CD4-positive, alpha-beta T cell treated with Interleukin-4 for 1 hour (primary cell): ENCODE data around the gene TRIM56.
"Not testable (repeated sequence)": the region's sequence is repeated elsewhere in the genome, so short reads cannot be mapped to it uniquely, and the experiment has no call there.

Source experiments
- DNase-seq, 2 donors: peaks; one replicate each; pipeline ENCODE4 v3.0.0-alpha.2; 2020 to 2022

The TRIM56 gene

DNA sequence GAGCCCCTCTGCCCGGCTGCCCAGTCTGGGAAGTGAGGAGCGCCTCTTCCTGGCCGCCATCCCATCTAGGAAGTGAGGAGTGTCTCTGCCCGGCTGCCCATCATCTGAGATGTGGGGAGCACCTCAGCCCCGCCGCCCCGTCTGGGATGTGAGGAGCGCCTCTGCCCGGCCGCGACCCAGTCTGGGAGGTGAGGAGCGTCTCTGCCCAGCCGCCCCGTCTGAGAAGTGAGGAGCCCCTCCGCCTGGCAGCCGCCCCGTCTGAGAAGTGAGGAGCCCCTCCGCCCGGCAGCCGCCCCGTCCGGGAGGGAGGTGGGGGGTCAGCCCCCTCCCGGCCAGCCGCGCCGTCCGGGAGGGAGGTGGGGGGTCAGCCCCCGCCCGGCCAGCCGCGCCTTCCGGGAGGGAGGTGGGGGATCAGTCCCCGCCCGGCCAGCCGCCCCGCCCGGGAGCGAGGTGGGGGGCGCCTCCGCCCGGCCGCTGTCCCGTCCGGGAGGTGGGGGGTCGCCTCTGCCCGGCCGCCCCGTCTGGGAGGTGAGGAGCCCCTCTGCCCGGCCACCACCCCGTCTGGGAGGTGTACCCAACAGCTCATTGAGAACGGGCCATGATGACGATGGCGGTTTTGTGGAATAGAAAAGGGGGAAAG, 7.1 kb downstream of the TRIM56 start:
- not testable (repeated sequence) for DNase-seq

DNA sequence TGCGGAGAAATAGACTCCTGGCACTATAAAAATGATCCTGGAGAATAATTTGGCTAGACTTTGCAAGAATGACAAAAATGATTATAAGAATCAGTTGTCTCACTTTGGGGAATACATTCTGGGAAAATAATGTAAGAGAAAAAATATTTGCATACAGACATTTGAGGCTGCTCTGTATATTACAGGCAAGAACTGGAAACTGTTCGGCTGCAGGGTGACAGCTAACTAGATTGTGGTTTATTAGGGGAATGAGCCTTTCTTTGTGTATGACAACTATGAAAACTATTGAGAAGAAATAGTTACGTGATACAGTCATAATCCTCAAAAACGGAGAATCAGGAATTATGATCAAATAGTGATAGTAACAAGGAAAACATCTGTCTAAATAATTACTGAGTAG, 8.6 kb downstream of the TRIM56 start:
- no peak for DNase-seq

DNA sequence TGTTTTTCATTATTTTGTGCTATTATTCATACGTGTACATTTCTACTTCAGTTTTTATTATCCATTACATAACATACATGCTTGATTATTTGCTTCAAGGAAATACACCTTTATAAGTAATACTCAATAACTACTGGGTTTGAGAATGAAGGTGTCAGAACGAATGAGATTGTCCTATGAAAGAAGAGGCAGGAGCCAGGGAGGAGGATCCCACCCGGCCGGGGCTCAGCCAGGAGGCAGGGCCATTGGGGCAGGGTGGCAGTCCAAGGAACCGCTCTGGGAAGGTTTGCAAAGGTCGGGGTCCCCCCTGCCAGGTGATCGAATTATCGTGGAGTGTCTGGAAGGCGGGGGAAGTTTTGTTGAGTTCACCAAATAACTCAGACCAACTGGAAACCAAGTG, 9.1 kb downstream of the TRIM56 start:
- DNase-seq = no peak

DNA sequence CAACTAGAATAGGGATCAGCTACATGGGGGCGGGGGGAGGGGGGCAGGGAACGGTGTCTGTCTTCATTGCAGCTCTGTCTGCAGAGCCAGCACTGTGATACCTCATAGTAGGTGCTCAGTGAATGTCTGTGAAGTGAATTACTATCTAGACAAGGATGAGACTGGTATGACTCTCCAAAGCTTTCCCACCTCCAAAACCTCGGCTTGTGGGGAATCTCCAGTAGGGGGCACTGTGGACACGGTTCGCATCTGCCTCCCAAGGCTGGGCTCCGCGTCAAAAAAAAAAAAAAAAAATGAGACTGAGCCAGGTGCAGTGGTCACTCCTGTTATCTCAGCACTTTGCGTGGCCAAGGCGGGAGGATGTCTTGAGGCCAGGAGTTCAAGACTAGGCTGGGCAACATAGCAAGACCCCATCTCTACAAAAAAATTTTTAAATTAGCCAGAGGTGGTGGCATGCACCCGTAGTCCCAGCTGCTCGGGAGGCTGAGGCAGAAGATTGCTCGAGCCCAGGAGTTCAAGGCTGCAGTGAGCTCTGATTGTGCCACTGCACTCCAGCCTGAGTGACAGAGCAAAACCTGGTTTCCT, 9.6 kb downstream of the TRIM56 start:
- DNase-seq = no peak

DNA sequence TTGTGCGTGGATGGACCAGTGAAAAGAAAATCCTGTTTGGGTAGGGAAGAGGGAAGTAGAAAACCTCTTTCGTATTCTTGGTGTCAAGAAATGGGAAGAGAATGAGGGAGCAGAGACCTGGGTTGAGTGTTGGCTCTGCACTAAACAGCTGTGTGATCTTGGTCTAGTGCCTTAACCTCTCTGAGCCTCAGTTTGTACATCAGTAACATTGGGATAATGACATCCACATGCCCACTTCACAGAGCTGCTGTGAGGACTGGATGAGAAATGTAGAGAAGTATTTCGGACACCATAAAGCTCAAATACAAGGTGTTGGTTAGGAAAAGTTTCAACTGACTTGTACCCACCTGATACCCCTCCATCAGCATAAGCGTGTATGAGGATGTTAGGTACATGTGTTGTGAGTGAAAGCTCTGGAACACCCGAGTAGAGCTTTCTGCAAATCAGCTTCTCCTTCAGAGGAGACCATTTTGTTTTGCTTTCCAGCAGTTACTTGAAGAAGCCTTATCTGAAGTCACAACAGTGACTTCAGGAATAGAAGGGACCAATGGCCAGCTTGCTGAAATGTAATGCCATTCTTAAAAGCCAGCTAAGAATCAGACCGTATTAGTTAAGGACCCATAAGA, 11.2 kb downstream of the TRIM56 start:
- DNase-seq = no peak

DNA sequence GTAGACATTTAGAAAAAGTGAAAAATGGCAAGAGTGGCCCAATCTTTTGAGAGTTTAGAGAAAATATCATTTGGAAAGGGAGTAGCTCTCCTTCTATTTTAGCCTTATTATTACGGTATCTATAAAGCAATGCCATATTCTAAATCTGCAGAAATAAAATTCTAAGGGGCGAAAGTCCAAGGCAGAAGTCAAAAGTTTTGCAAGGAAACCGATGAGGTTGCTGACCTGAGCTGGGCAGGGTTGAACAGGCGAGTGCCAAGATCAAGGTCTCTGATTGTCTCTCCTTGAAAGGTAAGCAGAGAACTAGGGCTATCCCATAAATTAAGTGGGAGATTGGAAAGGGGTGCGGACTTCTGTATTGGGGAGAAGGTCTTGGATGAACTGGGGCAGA, 11.7 kb downstream of the TRIM56 start:
- no peak for DNase-seq

DNA sequence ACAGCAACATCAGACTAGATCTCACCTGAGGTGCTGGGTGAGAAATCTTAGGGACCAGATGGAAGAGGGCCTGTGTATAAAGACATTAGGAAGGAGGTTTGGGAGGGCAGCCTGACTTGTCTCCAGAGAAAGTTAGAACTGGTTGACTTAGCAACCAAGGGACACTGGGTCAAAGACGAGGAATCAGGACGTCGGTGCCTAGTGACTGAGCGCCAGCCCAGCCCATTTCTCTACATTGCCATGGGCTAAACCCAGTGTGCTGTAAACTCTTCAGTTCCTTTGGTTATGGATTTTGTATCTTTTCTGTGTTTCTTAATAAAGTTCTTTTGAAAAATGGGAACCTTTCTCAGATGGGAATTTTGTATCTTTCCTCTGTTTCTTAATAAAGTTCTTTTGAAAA, 12.3 kb downstream of the TRIM56 start:
- DNase-seq = no peak

DNA sequence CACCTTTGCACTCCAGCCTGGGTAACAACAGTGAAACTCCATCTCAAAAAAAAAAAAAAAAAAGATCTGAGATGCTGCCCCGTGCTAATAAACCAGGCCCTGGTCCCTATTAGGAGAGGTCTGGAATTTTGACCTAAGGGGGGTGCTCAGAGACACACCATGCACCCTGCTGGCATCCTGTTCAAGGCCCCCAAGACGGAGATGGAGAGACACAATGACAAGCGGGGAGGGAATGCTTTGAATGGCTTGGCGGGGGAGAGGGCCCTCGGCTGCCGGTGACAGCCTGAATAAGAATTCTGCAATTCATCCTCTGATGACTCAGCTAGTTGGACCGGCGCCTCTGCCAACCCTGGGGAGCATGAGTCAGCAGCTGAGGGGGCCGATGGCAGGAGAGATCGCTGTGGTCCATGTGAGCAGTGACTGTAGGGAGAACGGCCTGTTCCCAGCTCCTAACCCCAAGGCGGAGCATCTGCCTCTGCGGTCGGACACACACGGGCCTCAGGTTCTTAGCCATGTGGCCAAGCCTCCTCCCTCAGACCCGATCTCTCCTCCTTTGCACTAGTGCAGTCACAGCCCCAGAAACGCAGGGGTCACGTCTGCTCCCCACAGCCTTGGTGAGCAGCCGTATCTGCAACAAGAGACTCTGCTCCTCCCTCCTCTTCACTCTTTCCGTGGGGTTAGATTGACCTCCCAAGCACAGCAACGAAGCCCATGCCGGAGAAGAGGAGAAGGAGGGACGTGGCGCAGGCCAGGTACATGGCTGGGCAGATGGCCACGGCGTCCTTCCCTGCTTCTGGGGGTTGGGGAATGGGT, 14.9 kb downstream of the TRIM56 start:
- peak in 1 of 2 donors; percentile 63 for DNase-seq

DNA sequence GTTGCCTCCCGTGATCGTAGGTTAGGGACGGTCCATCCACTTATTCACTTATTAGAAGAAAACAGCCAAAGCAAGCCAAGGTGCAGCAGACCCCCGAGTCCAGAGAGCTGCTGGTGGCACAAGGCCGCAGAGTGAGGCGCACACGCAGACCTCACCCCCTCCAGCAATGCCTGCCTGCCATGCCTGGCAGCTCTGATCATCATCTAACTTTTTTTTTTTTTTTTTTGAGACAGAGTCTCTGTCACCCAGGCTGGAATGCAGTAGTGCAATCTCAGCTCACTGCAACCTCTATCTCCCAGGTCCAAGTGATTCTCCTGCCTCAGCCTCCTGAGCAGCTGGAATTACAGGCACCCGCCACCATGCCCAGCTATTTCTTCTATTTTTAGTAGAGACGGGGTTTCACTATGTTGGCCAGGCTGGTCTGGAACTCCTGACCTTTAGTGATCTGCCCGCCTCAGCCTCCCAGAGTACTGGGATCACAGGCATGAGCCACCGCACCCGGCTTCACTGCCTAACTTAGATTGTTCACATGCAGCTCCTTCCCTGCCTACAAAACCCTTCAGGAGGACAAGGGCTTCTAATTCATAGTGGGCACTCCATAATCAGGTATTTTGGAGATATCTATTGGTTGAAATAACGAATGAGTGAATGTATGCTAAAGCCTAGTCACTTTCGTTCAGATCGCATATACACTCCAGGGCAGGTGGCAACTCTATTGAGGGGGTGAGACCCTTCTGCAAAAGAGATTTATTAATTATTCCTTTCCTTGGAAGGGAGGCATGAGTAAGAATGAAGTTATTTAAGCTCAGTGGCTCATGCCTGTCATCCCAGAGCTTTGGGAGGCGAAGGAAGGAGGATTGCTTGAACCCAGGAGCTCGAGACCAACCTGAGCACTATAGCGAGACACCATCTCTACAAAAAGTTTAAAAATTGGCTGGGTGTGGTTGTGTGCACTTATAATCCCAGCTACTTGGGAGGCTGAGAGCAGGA, 15.9 kb downstream of the TRIM56 start:
- no peak for DNase-seq

DNA sequence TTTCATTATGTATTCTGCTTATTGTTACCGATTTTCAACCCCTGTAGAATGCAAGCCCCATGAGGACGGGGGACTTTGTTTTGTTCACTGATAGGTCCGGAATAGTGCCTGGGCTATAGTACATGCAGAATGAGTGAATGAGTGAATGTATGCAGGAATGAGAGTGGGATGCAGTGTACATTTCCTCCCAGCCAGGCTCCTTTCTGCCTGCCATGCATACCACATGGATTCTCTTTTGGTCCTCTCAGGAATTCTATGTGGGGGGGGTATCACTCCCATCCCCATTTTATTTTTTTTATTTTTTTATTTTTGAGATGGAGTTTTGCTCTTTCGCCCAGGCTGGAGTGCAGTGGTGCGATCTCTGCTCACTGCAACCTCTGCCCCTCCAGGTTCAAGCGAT, 16.7 kb downstream of the TRIM56 start:
- DNase-seq = no peak

DNA sequence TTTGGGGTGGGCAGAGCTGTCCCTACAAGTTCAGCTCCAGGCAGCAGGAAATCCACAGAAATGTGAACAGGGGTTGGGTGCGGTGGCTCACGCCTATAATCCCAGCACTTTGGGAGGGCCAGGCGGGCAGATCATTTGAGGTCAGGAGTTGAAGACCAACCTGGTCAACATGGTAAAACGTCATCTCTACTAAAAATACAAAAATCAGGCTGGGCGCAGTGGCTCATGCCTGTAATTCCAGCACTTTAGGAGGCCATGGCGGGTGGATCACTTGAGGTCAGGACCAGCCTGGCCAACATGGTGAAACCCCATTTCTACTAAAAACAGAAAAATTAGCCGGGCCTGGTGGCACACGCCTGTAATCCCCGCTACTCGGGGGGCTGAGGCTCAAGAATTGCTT, 18.4 kb downstream of the TRIM56 start:
- not testable (repeated sequence) for DNase-seq

DNA sequence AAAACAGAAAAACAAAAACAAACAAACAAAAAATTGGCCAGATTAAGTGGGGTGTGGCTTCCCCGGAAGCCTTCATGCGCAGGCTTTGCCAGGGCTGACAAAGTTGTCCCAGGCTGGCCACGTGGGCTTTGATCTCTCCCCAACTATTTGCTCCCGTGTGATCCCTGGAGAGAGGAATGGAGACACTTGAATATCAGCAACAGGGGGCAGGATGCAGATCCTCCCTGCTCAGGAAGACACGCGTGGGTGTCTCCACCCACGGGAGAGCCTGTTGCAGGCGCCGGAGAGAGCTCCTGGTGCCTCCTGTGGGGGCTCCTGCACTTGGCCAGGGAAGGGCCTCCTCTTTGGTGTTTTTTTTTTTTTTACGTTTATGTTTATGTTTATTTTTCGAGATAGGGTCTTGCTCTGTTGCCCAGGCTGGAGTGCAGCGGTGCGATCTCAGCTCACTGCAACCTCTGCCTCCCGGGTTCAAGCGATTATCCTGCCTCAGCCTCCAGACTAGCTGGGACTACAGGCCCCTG, 19.0 kb downstream of the TRIM56 start:
- DNase-seq = no peak

DNA sequence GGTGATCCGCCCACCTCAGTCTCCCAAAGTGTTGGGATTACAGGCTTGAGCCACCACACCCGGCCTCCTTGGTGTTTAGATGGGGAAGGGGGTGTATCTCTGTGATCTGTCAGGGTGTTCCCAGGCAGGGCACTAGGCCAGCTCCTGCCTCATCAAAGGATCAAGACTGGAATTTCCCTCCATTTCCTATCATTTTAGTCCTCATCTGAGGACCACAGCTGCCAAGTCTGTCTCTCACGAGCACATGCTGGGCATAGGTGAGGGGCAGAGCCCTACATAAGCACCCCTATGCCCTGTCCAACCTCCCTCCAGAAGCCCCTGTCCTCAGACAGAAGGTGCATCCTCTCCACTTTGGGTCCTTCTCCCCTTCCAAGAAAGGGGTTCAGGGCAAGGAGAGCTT, 19.5 kb downstream of the TRIM56 start:
- DNase-seq = no peak

DNA sequence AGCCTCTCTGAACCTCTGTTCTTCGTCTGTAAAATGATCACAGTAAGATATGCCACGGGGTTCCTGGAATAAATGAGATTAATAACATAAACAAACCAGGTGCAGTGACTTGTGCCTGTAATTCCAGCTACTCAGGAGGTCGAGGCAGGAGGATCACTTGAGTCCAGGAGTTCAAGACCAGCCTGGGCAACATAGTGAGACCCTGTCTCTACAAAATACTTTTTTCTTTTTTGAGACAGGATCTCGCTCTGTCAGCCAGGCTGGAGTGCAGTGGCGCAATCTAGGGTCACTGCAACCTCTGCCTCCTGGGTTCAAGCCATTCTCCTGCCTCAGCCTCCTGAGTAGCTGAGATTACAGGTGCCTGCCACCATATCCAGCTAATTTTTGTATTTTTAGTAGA, 20.0 kb downstream of the TRIM56 start:
- not testable (repeated sequence) for DNase-seq

DNA sequence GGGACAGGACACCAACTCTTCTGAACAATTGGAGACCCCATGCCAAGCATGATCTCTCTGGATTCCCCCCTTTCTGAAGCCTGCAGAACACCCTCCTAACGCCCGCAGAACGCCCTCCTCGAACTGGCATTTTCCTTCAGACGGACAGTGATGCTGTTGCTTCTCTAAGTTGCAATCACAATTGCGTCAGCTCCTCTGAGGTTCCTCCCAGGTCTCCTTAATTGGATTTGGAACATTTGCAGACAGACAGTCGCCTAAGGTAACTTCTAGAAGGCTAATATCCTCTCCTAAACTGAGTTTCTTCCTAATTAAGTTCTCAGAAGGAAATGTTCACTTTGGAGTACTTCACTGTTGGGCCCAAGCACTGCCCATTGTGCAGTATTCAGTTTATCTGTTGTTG, 21.1 kb downstream of the TRIM56 start:
- no peak for DNase-seq

DNA sequence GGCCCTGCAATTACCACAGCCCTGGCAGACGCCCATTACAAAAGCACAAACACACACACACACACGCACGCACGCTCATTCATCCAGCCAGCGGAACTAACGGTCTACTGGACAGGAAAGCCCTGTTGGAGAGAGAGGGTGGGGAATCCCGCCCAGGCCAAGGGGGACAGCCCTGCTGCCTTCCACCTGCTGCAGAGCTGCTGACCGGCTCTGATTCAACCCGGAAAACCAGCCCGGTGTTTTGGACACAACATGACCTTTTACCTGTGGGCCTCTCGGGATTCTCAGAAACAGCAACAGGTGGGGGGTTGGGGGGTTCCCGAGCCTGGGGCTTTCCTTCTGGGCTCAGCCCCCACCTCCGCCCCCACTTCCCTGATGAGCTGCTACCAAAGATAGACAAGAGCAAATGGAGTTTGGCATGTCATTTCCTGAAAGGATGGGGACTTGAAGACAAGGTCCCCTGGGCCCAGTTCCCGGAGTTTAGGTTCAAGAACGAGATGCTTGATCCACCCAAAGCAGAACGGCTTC, 23.1 kb downstream of the TRIM56 start:
- DNase-seq = peak in 1 of 2 donors; percentile 45

DNA sequence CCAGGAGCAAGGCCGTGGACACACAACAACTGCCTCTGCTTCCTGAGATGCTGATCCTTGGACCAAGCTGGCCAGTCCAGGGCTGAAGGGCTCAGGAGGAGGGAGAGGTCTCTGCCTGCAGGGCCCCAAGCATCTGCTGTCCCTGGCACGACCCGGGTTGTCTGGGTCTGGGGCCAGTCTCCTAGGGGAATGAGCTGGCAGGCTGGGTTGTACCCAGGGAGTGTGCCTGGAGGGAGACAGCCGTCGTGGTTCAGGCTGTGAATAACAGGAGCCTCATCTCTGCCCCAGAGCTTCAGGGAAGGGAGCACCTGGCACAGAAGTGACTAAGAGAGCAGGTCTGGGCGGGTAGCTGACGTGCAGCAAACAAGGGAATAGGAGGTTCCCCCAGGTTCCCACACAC, 23.7 kb downstream of the TRIM56 start:
- no peak for DNase-seq

DNA sequence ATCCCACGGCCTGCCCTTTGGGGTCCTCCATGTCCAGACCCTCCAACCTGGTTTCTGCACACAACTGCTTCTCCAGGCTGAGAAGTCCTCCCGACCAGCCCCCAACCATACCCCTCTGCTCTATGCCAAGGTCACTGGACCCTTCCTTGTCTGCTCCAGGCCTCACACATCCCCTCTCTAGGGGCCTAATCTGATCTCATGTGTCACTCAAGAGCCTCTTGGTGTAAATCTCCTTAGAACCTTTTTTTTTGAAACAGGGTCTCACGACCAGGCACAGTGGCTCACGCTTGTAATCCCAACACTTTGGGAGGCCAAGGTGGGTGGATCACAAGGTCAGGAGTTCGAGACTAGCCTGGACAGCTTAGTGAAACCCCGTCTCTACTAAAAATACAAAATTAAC, 24.1 kb downstream of the TRIM56 start:
- DNase-seq = no peak

DNA sequence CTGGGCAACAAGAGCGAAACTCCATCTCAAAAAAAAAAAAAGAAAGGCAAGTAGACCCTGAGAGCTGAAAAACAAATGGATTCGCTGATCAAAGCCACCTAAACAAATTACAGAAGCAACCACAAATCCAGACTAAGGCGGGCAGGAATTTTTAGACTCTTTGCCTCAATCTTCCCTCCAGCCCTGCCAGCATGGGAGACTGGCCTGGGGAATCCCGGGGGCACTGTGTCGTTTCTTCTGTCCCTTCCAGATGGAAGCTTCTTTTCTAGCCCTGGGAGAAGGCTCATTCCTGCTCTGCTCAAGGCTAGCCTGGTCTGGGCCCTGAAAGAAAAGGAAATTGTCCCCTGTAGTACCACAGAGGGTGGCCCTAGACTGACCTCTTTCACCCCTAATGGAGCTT, 26.0 kb downstream of the TRIM56 start:
- DNase-seq = no peak

DNA sequence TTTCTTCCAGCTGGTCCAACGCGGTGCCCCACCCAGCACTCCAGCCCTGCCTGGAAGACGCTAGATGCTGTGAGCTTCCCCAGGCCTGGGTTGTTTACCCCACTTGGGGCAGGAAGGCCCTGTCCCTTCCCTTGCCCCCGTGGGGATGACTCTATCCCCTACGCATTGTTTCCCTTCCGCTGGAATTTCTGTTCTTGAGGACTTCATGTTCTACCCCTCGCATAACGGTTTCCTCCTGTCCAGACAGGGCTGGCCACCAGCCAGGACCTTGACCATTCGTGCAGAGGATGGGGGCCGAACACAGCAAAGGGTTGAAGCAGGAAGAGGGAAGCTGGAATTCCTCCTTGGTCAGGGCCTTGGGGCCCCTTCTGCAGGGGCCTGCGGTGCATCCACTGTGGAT, 27.0 kb downstream of the TRIM56 start:
- no peak for DNase-seq

DNA sequence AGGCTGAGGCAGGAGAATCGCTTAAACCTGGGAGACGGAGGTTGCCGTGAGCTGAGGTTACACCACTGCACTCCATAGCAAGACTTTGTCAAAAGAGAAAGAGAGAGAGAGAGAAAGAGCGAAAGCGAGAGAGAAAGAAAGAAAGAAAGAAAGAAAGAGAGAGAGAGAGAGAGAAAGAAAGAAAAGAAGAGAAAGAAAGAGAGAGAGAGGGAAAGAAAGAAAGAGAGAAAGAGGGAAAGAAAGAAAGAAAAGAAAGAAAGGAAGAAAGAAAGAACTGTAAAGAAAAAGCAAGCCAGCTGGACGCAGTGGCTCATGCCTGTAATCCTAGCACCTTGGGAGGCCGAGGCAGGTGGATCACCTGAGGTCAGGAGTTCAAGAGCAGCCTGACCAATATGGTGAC, 27.9 kb downstream of the TRIM56 start:
- not testable (repeated sequence) for DNase-seq

DNA sequence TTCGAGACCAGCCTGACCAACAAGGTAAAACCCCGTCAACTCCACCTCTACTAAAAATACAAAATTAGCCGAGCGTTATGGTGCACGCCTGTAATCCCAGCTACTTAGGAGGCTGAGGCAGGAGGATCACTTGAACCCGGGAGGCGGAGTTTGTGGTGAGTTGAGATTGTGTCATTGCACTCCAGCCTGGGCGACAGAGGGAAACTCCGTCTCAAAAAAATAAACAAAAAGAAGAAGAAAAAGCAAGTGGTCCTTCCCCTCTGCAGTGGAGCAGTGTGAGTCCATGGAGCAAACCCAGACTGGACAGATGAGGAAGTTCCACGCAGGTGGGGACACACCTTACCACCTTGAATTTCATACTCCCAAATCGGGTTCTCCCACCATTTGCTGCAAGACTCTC, 28.6 kb downstream of the TRIM56 start:
- no peak for DNase-seq
